ENCODE measurements around the gene MTMR10. TPM values are rescaled to one million over a fixed set of nuclear protein-coding genes. Genes with fewer than 3 reads are reported as not detected.

MTMR10 gene
- total and polyA plus RNA-seq, 4 donors: 28.6 to 43.4 (median 35.2) TPM

DNA sequence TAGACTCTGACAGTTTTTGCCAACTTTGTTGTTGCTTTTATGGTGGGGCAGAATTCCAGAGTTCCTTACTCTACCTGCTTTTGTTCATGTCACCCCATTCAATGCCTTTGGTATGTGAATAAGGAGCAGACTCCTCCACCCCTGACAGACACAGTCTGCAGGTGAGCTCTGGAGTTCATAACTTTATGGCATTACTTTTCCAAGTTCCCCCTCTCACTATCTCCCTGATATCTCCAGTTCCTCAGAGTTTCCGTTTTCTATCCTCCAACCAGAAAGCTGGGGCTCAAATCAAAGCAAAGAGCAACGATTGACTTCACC, 23.1 kb upstream of the MTMR10 start:
- no CpG with 5 or more reads among the region's 2 CpGs for WGBS (ENCODE audit: insufficient coverage)
- Histone ChIP-seq H3K27me3 (ENCODE audit: control insufficient read depth, insufficient read depth, low read length) (no peaks in the 10 kb centered on the region), H3K27ac (ENCODE audit: low read depth, low read length) (no peak overlapping the region), H3K4me1 (ENCODE audit: control insufficient read depth, insufficient read depth, low read length) (no peaks in the 10 kb centered on the region), H3K36me3 (ENCODE audit: control insufficient read depth, insufficient read depth, low read length) (no peaks in the 10 kb centered on the region), H3K4me3 (ENCODE audit: low read depth, low read length) (no peak overlapping the region), H3K9me3 (ENCODE audit: control insufficient read depth, insufficient read depth, low read length) (peaks cover 7% of the 10 kb centered on the region)
- DNase-seq (ENCODE audit: low read depth in 4 of 6, low spot score in 6 of 6): no peak

GRCh38 chr15:31013863-31014607, 22.6 kb upstream of the MTMR10 start:
- Histone ChIP-seq H3K4me3 (ENCODE audit: low read depth, low read length) (no peak overlapping the region), H3K27me3 (ENCODE audit: control insufficient read depth, insufficient read depth, low read length) (no peaks in the 10 kb centered on the region), H3K36me3 (ENCODE audit: control insufficient read depth, insufficient read depth, low read length) (no peaks in the 10 kb centered on the region), H3K27ac (ENCODE audit: low read depth, low read length) (no peak overlapping the region), H3K4me1 (ENCODE audit: control insufficient read depth, insufficient read depth, low read length) (no peaks in the 10 kb centered on the region), H3K9me3 (ENCODE audit: control insufficient read depth, insufficient read depth, low read length) (peaks cover 7% of the 10 kb centered on the region)
- DNase-seq (ENCODE audit: low read depth in 4 of 6, low spot score in 6 of 6): no peak
- 78% methylated on average over 1 of the region's 2 CpGs for WGBS (ENCODE audit: insufficient coverage)

GRCh38 chr15:31012455-31012854, 21.0 kb upstream of the MTMR10 start:
- Histone ChIP-seq H3K4me3 (ENCODE audit: low read depth, low read length) (no peak overlapping the region), H3K27ac (ENCODE audit: low read depth, low read length) (no peak overlapping the region), H3K9me3 (ENCODE audit: control insufficient read depth, insufficient read depth, low read length) (peaks cover 7% of the 10 kb centered on the region), H3K27me3 (ENCODE audit: control insufficient read depth, insufficient read depth, low read length) (no peaks in the 10 kb centered on the region), H3K4me1 (ENCODE audit: control insufficient read depth, insufficient read depth, low read length) (no peaks in the 10 kb centered on the region), H3K36me3 (ENCODE audit: control insufficient read depth, insufficient read depth, low read length) (no peaks in the 10 kb centered on the region)
- WGBS (ENCODE audit: insufficient coverage): no CpG with 5 or more reads among the region's 2 CpGs
- DNase-seq (ENCODE audit: low read depth in 4 of 6, low spot score in 6 of 6): no peak

- no CpG with 5 or more reads among the region's 1 CpG for WGBS (ENCODE audit: insufficient coverage)
- Histone ChIP-seq H3K4me1 (ENCODE audit: control insufficient read depth, insufficient read depth, low read length) (no peaks in the 10 kb centered on the region), H3K9me3 (ENCODE audit: control insufficient read depth, insufficient read depth, low read length) (peaks cover 7% of the 10 kb centered on the region), H3K27ac (ENCODE audit: low read depth, low read length) (no peak overlapping the region), H3K4me3 (ENCODE audit: low read depth, low read length) (no peak overlapping the region), H3K27me3 (ENCODE audit: control insufficient read depth, insufficient read depth, low read length) (no peaks in the 10 kb centered on the region), H3K36me3 (ENCODE audit: control insufficient read depth, insufficient read depth, low read length) (no peaks in the 10 kb centered on the region)
- DNase-seq (ENCODE audit: low read depth in 4 of 6, low spot score in 6 of 6): no peak
Measured at GRCh38 chr15:31010036-31010435, 18.6 kb upstream of the MTMR10 start.

GRCh38 chr15:31005660-31006059, 14.2 kb upstream of the MTMR10 start:
- H3K36me3 ChIP-seq (ENCODE audit: control insufficient read depth, insufficient read depth, low read length): no peaks in the 10 kb centered on the region
- no CpG with 5 or more reads among the region's 2 CpGs for WGBS (ENCODE audit: insufficient coverage)
- no peaks in the 10 kb centered on the region for H3K9me3 ChIP-seq (ENCODE audit: control insufficient read depth, insufficient read depth, low read length)
- no peak overlapping the region for H3K4me3 ChIP-seq (ENCODE audit: low read depth, low read length)
- no peaks in the 10 kb centered on the region for H3K4me1 ChIP-seq (ENCODE audit: control insufficient read depth, insufficient read depth, low read length)
- DNase-seq (ENCODE audit: low read depth in 4 of 6, low spot score in 6 of 6): no peak
- H3K27ac ChIP-seq (ENCODE audit: low read depth, low read length): no peak overlapping the region
- H3K27me3 ChIP-seq (ENCODE audit: control insufficient read depth, insufficient read depth, low read length): no peaks in the 10 kb centered on the region

GRCh38 chr15:31004220-31004733, 12.8 kb upstream of the MTMR10 start:
- Histone ChIP-seq H3K36me3 (ENCODE audit: control insufficient read depth, insufficient read depth, low read length) (no peaks in the 10 kb centered on the region), H3K9me3 (ENCODE audit: control insufficient read depth, insufficient read depth, low read length) (no peaks in the 10 kb centered on the region), H3K27me3 (ENCODE audit: control insufficient read depth, insufficient read depth, low read length) (no peaks in the 10 kb centered on the region), H3K27ac (ENCODE audit: low read depth, low read length) (no peak overlapping the region), H3K4me1 (ENCODE audit: control insufficient read depth, insufficient read depth, low read length) (no peaks in the 10 kb centered on the region), H3K4me3 (ENCODE audit: low read depth, low read length) (no peak overlapping the region)
- WGBS (ENCODE audit: insufficient coverage): 38% methylated on average over 4 of the region's 5 CpGs
- DNase-seq (ENCODE audit: low read depth in 4 of 6, low spot score in 6 of 6): peak in 1 of 6 donors; percentile 9

DNA sequence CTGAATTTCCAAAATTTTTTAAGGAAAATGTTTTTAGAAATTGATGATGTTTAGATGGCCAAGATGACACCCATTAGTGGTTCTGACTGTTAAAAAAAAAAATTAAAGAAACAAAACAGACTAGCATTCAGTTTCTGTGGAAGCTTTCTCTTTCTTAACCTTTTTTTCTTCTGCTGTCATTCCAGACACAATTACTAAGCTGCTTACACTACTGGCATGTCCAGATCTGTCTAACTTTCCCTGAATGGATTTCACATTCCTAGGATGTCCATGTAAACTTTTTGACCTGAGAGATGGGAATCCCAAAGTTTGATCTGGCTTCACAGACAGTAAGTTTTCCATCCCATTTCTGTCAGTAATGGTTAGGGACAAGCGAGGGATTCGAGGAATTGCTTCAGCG, 10.3 kb upstream of the MTMR10 start:
- Histone ChIP-seq H3K36me3 (ENCODE audit: control insufficient read depth, insufficient read depth, low read length) (no peaks in the 10 kb centered on the region), H3K27ac (ENCODE audit: low read depth, low read length) (no peak overlapping the region), H3K9me3 (ENCODE audit: control insufficient read depth, insufficient read depth, low read length) (no peaks in the 10 kb centered on the region), H3K4me1 (ENCODE audit: control insufficient read depth, insufficient read depth, low read length) (no peaks in the 10 kb centered on the region), H3K27me3 (ENCODE audit: control insufficient read depth, insufficient read depth, low read length) (no peaks in the 10 kb centered on the region), H3K4me3 (ENCODE audit: low read depth, low read length) (no peak overlapping the region)
- 97% methylated on average over 3 of the region's 3 CpGs for WGBS (ENCODE audit: insufficient coverage)
- no peak for DNase-seq (ENCODE audit: low read depth in 4 of 6, low spot score in 6 of 6)

GRCh38 chr15:30999729-31000128, 8.3 kb upstream of the MTMR10 start:
- Histone ChIP-seq H3K9me3 (ENCODE audit: control insufficient read depth, insufficient read depth, low read length) (no peaks in the 10 kb centered on the region), H3K27ac (ENCODE audit: low read depth, low read length) (no peak overlapping the region), H3K36me3 (ENCODE audit: control insufficient read depth, insufficient read depth, low read length) (no peaks in the 10 kb centered on the region), H3K4me3 (ENCODE audit: low read depth, low read length) (no peak overlapping the region), H3K4me1 (ENCODE audit: control insufficient read depth, insufficient read depth, low read length) (no peaks in the 10 kb centered on the region), H3K27me3 (ENCODE audit: control insufficient read depth, insufficient read depth, low read length) (no peaks in the 10 kb centered on the region)
- WGBS (ENCODE audit: insufficient coverage): 100% methylated on average over 2 of the region's 3 CpGs
- no peak for DNase-seq (ENCODE audit: low read depth in 4 of 6, low spot score in 6 of 6)

- DNase-seq (ENCODE audit: low read depth in 4 of 6, low spot score in 6 of 6): no peak
- Histone ChIP-seq H3K36me3 (ENCODE audit: control insufficient read depth, insufficient read depth, low read length) (no peaks in the 10 kb centered on the region), H3K4me1 (ENCODE audit: control insufficient read depth, insufficient read depth, low read length) (peaks cover 3% of the 10 kb centered on the region), H3K27me3 (ENCODE audit: control insufficient read depth, insufficient read depth, low read length) (no peaks in the 10 kb centered on the region), H3K9me3 (ENCODE audit: control insufficient read depth, insufficient read depth, low read length) (no peaks in the 10 kb centered on the region), H3K27ac (ENCODE audit: low read depth, low read length) (no peak overlapping the region), H3K4me3 (ENCODE audit: low read depth, low read length) (no peak overlapping the region)
- no CpG with 5 or more reads among the region's 1 CpG for WGBS (ENCODE audit: insufficient coverage)
Measured at GRCh38 chr15:30997270-30997669, 5.8 kb upstream of the MTMR10 start.

- peak overlapping the region; percentile 75 for H3K27ac ChIP-seq (ENCODE audit: low read depth, low read length)
- H3K36me3 ChIP-seq (ENCODE audit: control insufficient read depth, insufficient read depth, low read length): no peaks in the 10 kb centered on the region
- H3K27me3 ChIP-seq (ENCODE audit: control insufficient read depth, insufficient read depth, low read length): no peaks in the 10 kb centered on the region
- H3K4me1 ChIP-seq (ENCODE audit: control insufficient read depth, insufficient read depth, low read length): peaks cover 15% of the 10 kb centered on the region
- H3K4me3 ChIP-seq (ENCODE audit: low read depth, low read length): peak overlapping the region; percentile 91
- H3K9me3 ChIP-seq (ENCODE audit: control insufficient read depth, insufficient read depth, low read length): no peaks in the 10 kb centered on the region
- no peak for DNase-seq (ENCODE audit: low read depth in 4 of 6, low spot score in 6 of 6)
- WGBS (ENCODE audit: insufficient coverage): 74% methylated on average over 2 of the region's 7 CpGs
Measured at GRCh38 chr15:30992249-30992864, 929 bp upstream of the MTMR10 start.
